HepG2 (cell line): ENCODE results near the gene KMT2A. TPM values are rescaled to one million over a fixed set of nuclear protein-coding genes. Genes with fewer than 3 reads are reported as not detected.
A peak's percentile ranks its signal among the peaks of the same experiment; 100 is the strongest.

Experiments used
- BHLHE40 ChIP-seq: IDR thresholded peaks from 2 replicates; pipeline ENCODE4 v1.6.1; 2011; ENCODE audit warnings: low read length, improper control_type of control experiment
- FOSL2 ChIP-seq: sonication (generic); formaldehyde crosslinking; IDR thresholded peaks from 2 replicates; pipeline ENCODE4 v1.4.0; 2020; ENCODE audit warnings: missing genetic modification reagents
- KDM5B ChIP-seq: sonication (generic); formaldehyde crosslinking; IDR thresholded peaks from 2 replicates; pipeline ENCODE4 v1.4.0; 2020; ENCODE audit warnings: missing genetic modification reagents, mild to moderate bottlenecking, borderline replicate concordance
- KDM6A ChIP-seq: IDR thresholded peaks from 2 replicates; pipeline ENCODE4 v1.6.1; 2016; ENCODE audit warnings: low read depth
- KMT2A ChIP-seq: sonication (generic); formaldehyde crosslinking; IDR thresholded peaks from 2 replicates; pipeline ENCODE4 v1.4.0; 2020; ENCODE audit warnings: missing genetic modification reagents
- MEF2D ChIP-seq: sonication (generic); formaldehyde crosslinking; IDR thresholded peaks from 2 replicates; pipeline ENCODE4 v1.5.1; 2020; ENCODE audit warnings: mild to moderate bottlenecking, missing genetic modification reagents
- MIER2 ChIP-seq: IDR thresholded peaks from 2 replicates; pipeline ENCODE4 v1.6.1; 2016; ENCODE audit warnings: missing biosample characterization, missing genetic modification reagents
- MTA1 ChIP-seq: sonication (generic); formaldehyde crosslinking; IDR thresholded peaks from 2 replicates; pipeline ENCODE4 v1.4.0; 2020; ENCODE audit warnings: missing genetic modification reagents, mild to moderate bottlenecking, borderline replicate concordance
- NFATC3 ChIP-seq: sonication (generic); formaldehyde crosslinking; IDR thresholded peaks from 2 replicates; pipeline ENCODE4 v1.5.1; 2020; ENCODE audit warnings: mild to moderate bottlenecking, missing genetic modification reagents
- RELA ChIP-seq: sonication (generic); formaldehyde crosslinking; IDR thresholded peaks from 2 replicates; pipeline ENCODE4 v1.4.0; 2020; ENCODE audit warnings: missing genetic modification reagents
- SUZ12 ChIP-seq: fragments of 150-350 bp; IDR thresholded peaks from 2 replicates; pipeline ENCODE4 v1.6.1; 2014; ENCODE audit warnings: low read depth, low read length
- TBX2 ChIP-seq: sonication (generic); formaldehyde crosslinking; IDR thresholded peaks from 2 replicates; pipeline ENCODE4 v1.5.0; 2020; ENCODE audit warnings: missing genetic modification reagents, mild to moderate bottlenecking, borderline replicate concordance
- ZBTB1 ChIP-seq: sonication (generic); formaldehyde crosslinking; IDR thresholded peaks from 2 replicates; pipeline ENCODE4 v1.4.0; 2020; ENCODE audit warnings: missing genetic modification reagents, borderline replicate concordance
- ZFP36L1 ChIP-seq: sonication (generic); formaldehyde crosslinking; IDR thresholded peaks from 2 replicates; pipeline ENCODE4 v1.8.0; 2022; ENCODE audit warnings: mild to moderate bottlenecking, missing genetic modification reagents, moderate library complexity
- polyA plus RNA-seq, 8 experiments: library from polyadenylated mRNA; depleted of rRNA in 3 of 8; stranded (reverse) in 7 of 8; unstranded in 1 of 8; fragments of >200 nt; fragmentation: Illumina TruSeq in 4 of 8; extraction: Trizol in 4 of 8; gene quantifications; 2 replicates each; pipeline versions ENCODE4 v1.2.1 to v1.2.3, GENCODE V29; 2011 to 2016; ENCODE audit warnings: low read depth in 4 of 8, missing spikeins in 1 of 8, mixed read lengths in 1 of 8; ENCODE audit not compliant: insufficient read depth in 1 of 8
- total RNA-seq, 5 experiments: library from RNA; depleted of rRNA; stranded (reverse); fragments of >200 nt; fragmentation: Illumina TruSeq; extraction: Trizol; gene quantifications; 2 replicates each; pipeline ENCODE4 v1.2.3, GENCODE V29; 2016; ENCODE audit warnings: low read depth in 1 of 5
- TF ChIP-seq, protein P1 (sequence below): sonication (generic); formaldehyde crosslinking; conservative IDR thresholded peaks from 2 replicates; pipeline ENCODE4 v1.4.0; 2020; ENCODE audit warnings: missing genetic modification reagents
- TF ChIP-seq, protein P2 (sequence below): IDR thresholded peaks from 2 replicates; pipeline ENCODE4 v1.6.1; 2018; ENCODE audit warnings: missing genetic modification reagents
- TF ChIP-seq, protein P3 (sequence below): sonication (generic); formaldehyde crosslinking; IDR thresholded peaks from 2 replicates; pipeline ENCODE4 v1.4.0; 2020; ENCODE audit warnings: low read depth, mild to moderate bottlenecking, missing genetic modification reagents
- TF ChIP-seq, protein P4 (sequence below): sonication (generic); formaldehyde crosslinking; IDR thresholded peaks from 2 replicates; pipeline ENCODE4 v1.5.0; 2020; ENCODE audit warnings: mild to moderate bottlenecking, missing genetic modification reagents
- TF ChIP-seq, protein P5 (sequence below): sonication (generic); formaldehyde crosslinking; IDR thresholded peaks from 2 replicates; pipeline ENCODE4 v1.4.0; 2020; ENCODE audit warnings: missing genetic modification reagents
- TF ChIP-seq, protein P6 (sequence below): sonication (generic); formaldehyde crosslinking; IDR thresholded peaks from 2 replicates; pipeline ENCODE4 v1.8.1; 2023; ENCODE audit warnings: mild to moderate bottlenecking, inconsistent platforms, moderate library complexity, missing genetic modification reagents, borderline replicate concordance

The KMT2A gene
- total and polyA plus RNA-seq, 2 of the 13 experiments (the other 11 are each of a cell fraction or from before 2014, with no cell fraction given): 12.4 to 20.0 TPM

DNA sequence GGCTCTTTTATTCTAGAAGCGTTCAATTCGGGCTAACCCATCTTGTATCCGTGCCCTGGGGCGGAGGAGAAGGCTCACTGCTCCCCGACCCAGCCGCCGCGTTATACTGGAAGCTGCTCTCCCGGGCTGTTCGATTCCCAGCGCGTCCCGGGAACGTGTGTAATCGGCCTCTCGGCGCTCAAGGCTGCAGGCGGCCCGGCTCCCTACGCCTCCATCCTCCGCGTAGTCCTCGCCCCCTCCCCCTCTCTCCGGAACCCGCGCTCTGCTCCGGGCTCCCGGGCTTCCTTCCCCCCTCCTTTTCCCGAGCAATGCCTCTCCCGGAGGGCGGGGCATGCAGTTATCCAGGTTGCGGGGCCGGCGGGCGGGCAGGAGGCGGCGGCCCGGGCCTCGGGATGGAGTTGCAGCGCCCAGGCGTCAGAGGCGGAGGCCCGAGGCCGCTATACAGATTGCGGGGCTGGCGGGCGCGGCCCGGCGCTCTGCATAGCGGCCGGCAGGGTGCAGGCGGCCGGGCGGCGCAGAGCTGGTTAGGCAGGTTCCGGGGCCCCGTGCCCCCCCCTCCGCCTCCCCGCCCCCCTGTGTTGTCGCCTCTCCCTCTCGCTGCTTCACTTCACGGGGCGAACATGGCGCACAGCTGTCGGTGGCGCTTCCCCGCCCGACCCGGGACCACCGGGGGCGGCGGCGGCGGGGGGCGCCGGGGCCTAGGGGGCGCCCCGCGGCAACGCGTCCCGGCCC is at the start of gene KMT2A (continued):
- TF ChIP-seq, protein P1, sequence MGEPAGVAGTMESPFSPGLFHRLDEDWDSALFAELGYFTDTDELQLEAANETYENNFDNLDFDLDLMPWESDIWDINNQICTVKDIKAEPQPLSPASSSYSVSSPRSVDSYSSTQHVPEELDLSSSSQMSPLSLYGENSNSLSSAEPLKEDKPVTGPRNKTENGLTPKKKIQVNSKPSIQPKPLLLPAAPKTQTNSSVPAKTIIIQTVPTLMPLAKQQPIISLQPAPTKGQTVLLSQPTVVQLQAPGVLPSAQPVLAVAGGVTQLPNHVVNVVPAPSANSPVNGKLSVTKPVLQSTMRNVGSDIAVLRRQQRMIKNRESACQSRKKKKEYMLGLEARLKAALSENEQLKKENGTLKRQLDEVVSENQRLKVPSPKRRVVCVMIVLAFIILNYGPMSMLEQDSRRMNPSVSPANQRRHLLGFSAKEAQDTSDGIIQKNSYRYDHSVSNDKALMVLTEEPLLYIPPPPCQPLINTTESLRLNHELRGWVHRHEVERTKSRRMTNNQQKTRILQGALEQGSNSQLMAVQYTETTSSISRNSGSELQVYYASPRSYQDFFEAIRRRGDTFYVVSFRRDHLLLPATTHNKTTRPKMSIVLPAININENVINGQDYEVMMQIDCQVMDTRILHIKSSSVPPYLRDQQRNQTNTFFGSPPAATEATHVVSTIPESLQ (CRISPR knock-in tag): no peak
- TF ChIP-seq, protein P2, sequence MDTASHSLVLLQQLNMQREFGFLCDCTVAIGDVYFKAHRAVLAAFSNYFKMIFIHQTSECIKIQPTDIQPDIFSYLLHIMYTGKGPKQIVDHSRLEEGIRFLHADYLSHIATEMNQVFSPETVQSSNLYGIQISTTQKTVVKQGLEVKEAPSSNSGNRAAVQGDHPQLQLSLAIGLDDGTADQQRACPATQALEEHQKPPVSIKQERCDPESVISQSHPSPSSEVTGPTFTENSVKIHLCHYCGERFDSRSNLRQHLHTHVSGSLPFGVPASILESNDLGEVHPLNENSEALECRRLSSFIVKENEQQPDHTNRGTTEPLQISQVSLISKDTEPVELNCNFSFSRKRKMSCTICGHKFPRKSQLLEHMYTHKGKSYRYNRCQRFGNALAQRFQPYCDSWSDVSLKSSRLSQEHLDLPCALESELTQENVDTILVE: peak; percentile 94
- TF ChIP-seq ZBTB1 (CRISPR knock-in tag): no peak
- TF ChIP-seq MIER2 (CRISPR knock-in tag): no peak
- TF ChIP-seq SUZ12: no peak
- TF ChIP-seq TBX2 (CRISPR knock-in tag): no peak; the same call in 1 of the 2 replicates
- TF ChIP-seq KDM5B: no peak
- TF ChIP-seq, protein P3, sequence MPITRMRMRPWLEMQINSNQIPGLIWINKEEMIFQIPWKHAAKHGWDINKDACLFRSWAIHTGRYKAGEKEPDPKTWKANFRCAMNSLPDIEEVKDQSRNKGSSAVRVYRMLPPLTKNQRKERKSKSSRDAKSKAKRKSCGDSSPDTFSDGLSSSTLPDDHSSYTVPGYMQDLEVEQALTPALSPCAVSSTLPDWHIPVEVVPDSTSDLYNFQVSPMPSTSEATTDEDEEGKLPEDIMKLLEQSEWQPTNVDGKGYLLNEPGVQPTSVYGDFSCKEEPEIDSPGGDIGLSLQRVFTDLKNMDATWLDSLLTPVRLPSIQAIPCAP (CRISPR knock-in tag): no peak
- TF ChIP-seq KMT2A: 0 out of 2 replicates have a peak, but pooled peaks have one; percentile 43
- TF ChIP-seq, protein P4, sequence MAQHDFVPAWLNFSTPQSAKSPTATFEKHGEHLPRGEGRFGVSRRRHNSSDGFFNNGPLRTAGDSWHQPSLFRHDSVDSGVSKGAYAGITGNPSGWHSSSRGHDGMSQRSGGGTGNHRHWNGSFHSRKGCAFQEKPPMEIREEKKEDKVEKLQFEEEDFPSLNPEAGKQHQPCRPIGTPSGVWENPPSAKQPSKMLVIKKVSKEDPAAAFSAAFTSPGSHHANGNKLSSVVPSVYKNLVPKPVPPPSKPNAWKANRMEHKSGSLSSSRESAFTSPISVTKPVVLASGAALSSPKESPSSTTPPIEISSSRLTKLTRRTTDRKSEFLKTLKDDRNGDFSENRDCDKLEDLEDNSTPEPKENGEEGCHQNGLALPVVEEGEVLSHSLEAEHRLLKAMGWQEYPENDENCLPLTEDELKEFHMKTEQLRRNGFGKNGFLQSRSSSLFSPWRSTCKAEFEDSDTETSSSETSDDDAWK: no peak
- TF ChIP-seq MTA1: no peak
- TF ChIP-seq FOSL2: no peak; the same call in 1 of the 2 replicates
- TF ChIP-seq KDM6A (CRISPR knock-in tag): no peak
- TF ChIP-seq BHLHE40: peak; percentile 29; the same call in 1 of the 2 replicates
- no peak for TF ChIP-seq NFATC3 (CRISPR knock-in tag)
- TF ChIP-seq ZFP36L1 (CRISPR knock-in tag): no peak; the same call in 1 of the 2 replicates
- TF ChIP-seq, protein P5, sequence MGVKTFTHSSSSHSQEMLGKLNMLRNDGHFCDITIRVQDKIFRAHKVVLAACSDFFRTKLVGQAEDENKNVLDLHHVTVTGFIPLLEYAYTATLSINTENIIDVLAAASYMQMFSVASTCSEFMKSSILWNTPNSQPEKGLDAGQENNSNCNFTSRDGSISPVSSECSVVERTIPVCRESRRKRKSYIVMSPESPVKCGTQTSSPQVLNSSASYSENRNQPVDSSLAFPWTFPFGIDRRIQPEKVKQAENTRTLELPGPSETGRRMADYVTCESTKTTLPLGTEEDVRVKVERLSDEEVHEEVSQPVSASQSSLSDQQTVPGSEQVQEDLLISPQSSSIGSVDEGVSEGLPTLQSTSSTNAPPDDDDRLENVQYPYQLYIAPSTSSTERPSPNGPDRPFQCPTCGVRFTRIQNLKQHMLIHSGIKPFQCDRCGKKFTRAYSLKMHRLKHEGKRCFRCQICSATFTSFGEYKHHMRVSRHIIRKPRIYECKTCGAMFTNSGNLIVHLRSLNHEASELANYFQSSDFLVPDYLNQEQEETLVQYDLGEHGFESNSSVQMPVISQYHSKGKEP (CRISPR knock-in tag): peak; percentile 54; the same call in 1 of the 2 replicates
- TF ChIP-seq, protein P6, sequence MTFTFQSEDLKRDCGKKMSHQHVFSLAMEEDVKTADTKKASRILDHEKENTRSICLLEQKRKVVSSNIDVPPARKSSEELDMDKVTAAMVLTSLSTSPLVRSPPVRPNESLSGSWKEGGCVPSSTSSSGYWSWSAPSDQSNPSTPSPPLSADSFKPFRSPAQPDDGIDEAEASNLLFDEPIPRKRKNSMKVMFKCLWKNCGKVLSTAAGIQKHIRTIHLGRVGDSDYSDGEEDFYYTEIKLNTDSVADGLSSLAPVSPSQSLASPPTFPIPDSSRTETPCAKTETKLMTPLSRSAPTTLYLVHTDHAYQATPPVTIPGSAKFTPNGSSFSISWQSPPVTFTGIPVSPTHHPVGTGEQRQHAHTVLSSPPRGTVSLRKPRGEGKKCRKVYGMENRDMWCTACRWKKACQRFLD (CRISPR knock-in tag): no peak
- TF ChIP-seq MEF2D (CRISPR knock-in tag): no peak
- TF ChIP-seq RELA: no peak
